ENCODE measurements around the gene CAMK2B. TPM values are rescaled to one million over a fixed set of nuclear protein-coding genes. Genes with fewer than 3 reads are reported as not detected.

Gene CAMK2B
- total RNA-seq, 1 experiment from 2014 or later = 0.13 TPM

DNA sequence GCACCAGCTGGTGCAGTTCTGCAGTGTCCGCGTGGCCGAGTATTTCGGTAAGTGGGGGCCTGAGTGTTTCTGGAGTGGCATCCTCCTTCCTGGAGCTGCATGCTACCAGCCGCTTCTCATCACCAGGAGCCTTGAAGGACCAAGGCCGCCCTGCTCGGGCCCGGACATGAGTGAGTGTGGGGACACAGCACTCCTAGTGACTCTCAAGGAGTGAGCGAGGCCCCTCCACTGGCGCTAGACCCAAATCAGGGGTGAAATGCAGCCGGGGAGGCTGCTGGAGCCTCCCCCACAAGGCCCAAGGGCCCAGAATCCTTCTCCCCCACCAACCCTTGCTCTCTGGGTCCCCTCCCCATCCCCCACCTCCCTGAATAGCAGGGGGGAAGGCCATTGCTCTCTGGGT is 48.0 kb downstream of the CAMK2B start:
- DNase-seq (ENCODE audit: low spot score) = no peak
- BruUV-seq (replicated peaks) = no TSS peak
- H3K27me3 ChIP-seq (replicated peaks; ENCODE audit: insufficient read depth, low read depth, low read length, poor library complexity) = no peaks in the 10 kb centered on the region
- no peaks in the 10 kb centered on the region for H3K9me3 ChIP-seq (ENCODE audit: low read depth, low read length, poor library complexity, severe bottlenecking)
- no peak overlapping the region for H3K4me3 ChIP-seq (ENCODE audit: low read depth, low read length, poor library complexity, severe bottlenecking)
- intact Hi-C loops (cut with micrococcal nuclease; ENCODE audit: unreplicated experiment) = no loop called here
- no peak overlapping the region for H3K27ac ChIP-seq (ENCODE audit: low read depth, low read length, poor library complexity, severe bottlenecking)
- POLR2A ChIA-PET (ENCODE audit: low non-redundant PET) = no interaction called here
- H3K36me3 ChIP-seq (ENCODE audit: insufficient read depth, low read length, poor library complexity, severe bottlenecking) = no peaks in the 10 kb centered on the region
- CTCF ChIA-PET = no interaction called here
- TF ChIP-seq, protein P1, sequence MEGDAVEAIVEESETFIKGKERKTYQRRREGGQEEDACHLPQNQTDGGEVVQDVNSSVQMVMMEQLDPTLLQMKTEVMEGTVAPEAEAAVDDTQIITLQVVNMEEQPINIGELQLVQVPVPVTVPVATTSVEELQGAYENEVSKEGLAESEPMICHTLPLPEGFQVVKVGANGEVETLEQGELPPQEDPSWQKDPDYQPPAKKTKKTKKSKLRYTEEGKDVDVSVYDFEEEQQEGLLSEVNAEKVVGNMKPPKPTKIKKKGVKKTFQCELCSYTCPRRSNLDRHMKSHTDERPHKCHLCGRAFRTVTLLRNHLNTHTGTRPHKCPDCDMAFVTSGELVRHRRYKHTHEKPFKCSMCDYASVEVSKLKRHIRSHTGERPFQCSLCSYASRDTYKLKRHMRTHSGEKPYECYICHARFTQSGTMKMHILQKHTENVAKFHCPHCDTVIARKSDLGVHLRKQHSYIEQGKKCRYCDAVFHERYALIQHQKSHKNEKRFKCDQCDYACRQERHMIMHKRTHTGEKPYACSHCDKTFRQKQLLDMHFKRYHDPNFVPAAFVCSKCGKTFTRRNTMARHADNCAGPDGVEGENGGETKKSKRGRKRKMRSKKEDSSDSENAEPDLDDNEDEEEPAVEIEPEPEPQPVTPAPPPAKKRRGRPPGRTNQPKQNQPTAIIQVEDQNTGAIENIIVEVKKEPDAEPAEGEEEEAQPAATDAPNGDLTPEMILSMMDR (conservative IDR thresholded peaks at IDR 0.05; ENCODE audit: low read depth, low read length) = no peak
- no peak for TF ChIP-seq EZH2 (IDR thresholded peaks at IDR 0.05; ENCODE audit: borderline replicate concordance, low read depth, low read length, poor library complexity, severe bottlenecking)
- H3K4me1 ChIP-seq (ENCODE audit: insufficient read depth, low read length, poor library complexity, severe bottlenecking) = peaks cover 17% of the 10 kb centered on the region

DNA sequence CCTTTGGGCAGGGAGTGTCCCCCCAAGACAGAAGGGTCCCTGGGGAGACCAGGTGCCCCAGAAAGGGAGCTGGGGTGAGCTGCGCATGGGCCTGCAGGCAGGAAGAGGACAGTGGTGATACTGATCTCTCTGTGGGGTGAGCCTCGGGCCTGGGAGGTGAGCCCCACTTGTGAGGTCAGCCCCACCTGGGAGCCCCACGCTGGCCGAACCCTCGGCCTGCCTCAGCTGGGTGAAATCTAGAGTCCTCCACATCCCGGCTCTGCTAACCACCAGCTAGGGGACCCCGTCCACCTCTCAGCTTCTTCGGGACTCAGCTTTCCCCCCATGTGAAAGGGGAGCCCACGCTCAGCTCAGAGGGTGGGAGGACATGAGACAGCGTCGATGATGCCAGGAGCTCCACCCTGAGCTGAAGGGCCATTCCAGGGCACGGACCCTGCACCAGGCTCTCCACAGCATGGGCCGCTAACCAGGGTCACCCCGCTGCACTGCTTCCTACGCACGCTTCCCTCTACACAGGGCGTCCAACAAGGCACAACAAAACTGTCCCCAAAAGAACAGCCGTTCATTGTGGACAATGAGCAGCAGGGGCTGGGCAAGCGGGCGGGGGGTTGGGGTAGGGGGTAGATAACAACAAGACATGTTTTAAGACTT is 48.7 kb downstream of the CAMK2B start:
- ChIA-PET POLR2A (ENCODE audit: low non-redundant PET) (no interaction called here), CTCF (no interaction called here)
- H3K9me3 ChIP-seq (ENCODE audit: low read depth, low read length, poor library complexity, severe bottlenecking) = no peaks in the 10 kb centered on the region
- H3K4me1 ChIP-seq (ENCODE audit: insufficient read depth, low read length, poor library complexity, severe bottlenecking) = peaks cover 17% of the 10 kb centered on the region
- intact Hi-C loops (cut with micrococcal nuclease; ENCODE audit: unreplicated experiment) = no loop called here
- no peaks in the 10 kb centered on the region for H3K36me3 ChIP-seq (ENCODE audit: insufficient read depth, low read length, poor library complexity, severe bottlenecking)
- H3K27ac ChIP-seq (ENCODE audit: low read depth, low read length, poor library complexity, severe bottlenecking) = peak overlapping the region; percentile 7
- BruUV-seq (replicated peaks) = no TSS peak
- TF ChIP-seq, protein P1 (conservative IDR thresholded peaks at IDR 0.05; ENCODE audit: low read depth, low read length) = no peak
- no peak for TF ChIP-seq EZH2 (IDR thresholded peaks at IDR 0.05; ENCODE audit: borderline replicate concordance, low read depth, low read length, poor library complexity, severe bottlenecking)
- H3K4me3 ChIP-seq (ENCODE audit: low read depth, low read length, poor library complexity, severe bottlenecking) = peak overlapping the region; percentile 37
- no peaks in the 10 kb centered on the region for H3K27me3 ChIP-seq (replicated peaks; ENCODE audit: insufficient read depth, low read depth, low read length, poor library complexity)
- no peak for DNase-seq (ENCODE audit: low spot score)

DNA sequence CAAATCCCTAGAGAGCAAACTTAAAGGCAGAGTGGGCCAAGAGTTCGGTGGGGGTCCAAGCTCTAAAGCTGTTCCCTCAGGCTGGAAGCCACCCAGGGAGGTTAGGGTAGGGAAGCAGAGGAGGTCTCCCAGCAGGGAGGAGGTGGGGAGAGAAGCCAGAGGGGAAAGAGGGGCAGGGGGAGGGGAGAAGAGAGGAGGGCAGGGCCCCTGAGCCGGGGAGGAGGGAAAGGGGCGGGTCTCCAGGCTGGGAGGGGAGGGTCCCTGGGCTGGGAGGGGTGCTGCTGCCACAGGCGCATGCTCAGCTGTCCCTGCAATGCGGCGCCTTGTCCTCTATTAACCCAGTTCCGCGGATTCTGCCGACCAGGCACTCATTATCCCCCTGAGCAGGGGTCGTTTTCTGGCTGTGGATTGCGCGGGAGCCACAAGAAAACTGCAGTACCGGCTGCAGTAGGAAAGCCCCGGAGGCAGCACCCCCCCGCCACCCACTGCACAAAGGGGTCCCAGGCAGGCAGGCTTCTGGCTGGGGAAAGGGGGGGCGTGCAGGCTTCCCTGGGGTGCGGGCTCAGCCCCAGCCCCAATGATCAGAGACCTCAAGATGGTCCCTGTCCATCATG is 49.3 kb downstream of the CAMK2B start:
- no TSS peak for BruUV-seq (replicated peaks)
- intact Hi-C loops (cut with micrococcal nuclease; ENCODE audit: unreplicated experiment) = no loop called here
- peaks cover 17% of the 10 kb centered on the region for H3K4me1 ChIP-seq (ENCODE audit: insufficient read depth, low read length, poor library complexity, severe bottlenecking)
- H3K36me3 ChIP-seq (ENCODE audit: insufficient read depth, low read length, poor library complexity, severe bottlenecking) = no peaks in the 10 kb centered on the region
- H3K9me3 ChIP-seq (ENCODE audit: low read depth, low read length, poor library complexity, severe bottlenecking) = no peaks in the 10 kb centered on the region
- TF ChIP-seq, protein P1 (conservative IDR thresholded peaks at IDR 0.05; ENCODE audit: low read depth, low read length) = no peak
- TF ChIP-seq EZH2 (IDR thresholded peaks at IDR 0.05; ENCODE audit: borderline replicate concordance, low read depth, low read length, poor library complexity, severe bottlenecking) = no peak
- H3K4me3 ChIP-seq (ENCODE audit: low read depth, low read length, poor library complexity, severe bottlenecking) = peak overlapping the region; percentile 37
- H3K27me3 ChIP-seq (replicated peaks; ENCODE audit: insufficient read depth, low read depth, low read length, poor library complexity) = no peaks in the 10 kb centered on the region
- CTCF ChIA-PET = no interaction called here
- peak overlapping the region; percentile 7 for H3K27ac ChIP-seq (ENCODE audit: low read depth, low read length, poor library complexity, severe bottlenecking)
- peak; percentile 77 for DNase-seq (ENCODE audit: low spot score)
- POLR2A ChIA-PET (ENCODE audit: low non-redundant PET) = interaction anchor here (0.6 kb wide), 1 partner anchor 836 kb away, joined by 4 read pairs; the partner anchor contains the start of gene TBRG4
